GM19239 (cell line): ENCODE data around the gene DNAH8.
"Not testable (repeated sequence)": the region's sequence is repeated elsewhere in the genome, so short reads cannot be mapped to it uniquely, and the experiment has no call there.

Experiments used
- DNase-seq: peaks from one replicate; pipeline ENCODE4 v3.0.0; 2011; ENCODE audit warnings: low spot score; ENCODE audit not compliant: insufficient read length
- FAIRE-seq: peaks from 2 replicates; lab custom pipeline; 2011; peaks lifted over from hg19 to GRCh38; lab: Jason Lieb, UNC

DNAH8 gene

GRCh38 chr6:38827024-38827423 lies 111.9 kb downstream of the DNAH8 start:
- FAIRE-seq (no peak), DNase-seq (no peak)

DNA sequence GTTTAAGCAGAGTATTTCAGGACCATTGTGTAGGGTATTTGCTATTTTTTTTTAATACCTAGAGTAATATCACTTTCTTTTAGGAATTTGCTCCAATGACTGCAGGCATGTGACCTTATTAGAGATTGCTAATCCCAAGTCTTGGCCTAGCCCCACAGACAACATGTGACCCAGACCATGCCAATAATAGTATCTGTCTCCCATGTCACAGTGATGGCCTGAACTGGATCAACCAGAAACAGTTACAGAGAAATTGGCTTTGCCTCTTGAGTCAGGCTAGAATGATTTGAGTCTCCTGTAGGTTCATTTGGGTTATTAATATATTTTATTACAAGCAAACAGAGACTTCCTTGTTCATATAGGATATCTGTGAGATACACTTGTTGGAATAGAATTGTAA lies 116.8 kb downstream of the DNAH8 start:
- no peak for DNase-seq
- FAIRE-seq: no peak

- no peak for DNase-seq
- no peak for FAIRE-seq
Observed at GRCh38 chr6:38833320-38833719, 118.2 kb downstream of the DNAH8 start.

DNA sequence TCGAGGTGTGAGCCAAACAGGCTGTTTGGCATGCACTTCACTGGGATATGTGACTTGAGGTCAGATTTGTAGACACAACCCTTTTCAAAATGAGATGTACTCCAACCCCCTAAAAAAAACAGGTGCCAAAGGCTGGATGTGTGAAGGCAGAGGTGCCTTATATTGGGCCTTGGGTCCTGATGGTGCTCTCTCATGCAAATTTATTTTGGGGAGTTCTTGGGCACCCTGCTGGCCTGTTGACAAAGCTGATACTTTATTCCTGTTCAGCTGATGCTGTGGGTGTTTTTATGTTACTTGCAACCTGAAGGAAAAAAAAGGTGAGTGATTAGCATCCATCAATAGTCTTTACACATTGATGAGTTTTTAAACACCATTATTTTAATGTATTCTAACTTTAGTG lies 121.5 kb downstream of the DNAH8 start:
- FAIRE-seq (no peak), DNase-seq (no peak)

GRCh38 chr6:38837101-38837500 lies 122.0 kb downstream of the DNAH8 start:
- DNase-seq (no peak), FAIRE-seq (no peak)

GRCh38 chr6:38843798-38844197 lies 128.7 kb downstream of the DNAH8 start:
- FAIRE-seq (no peak), DNase-seq (no peak)

- DNase-seq (no peak), FAIRE-seq (no peak)
Observed at GRCh38 chr6:38845931-38846330, 130.8 kb downstream of the DNAH8 start.

GRCh38 chr6:38846361-38846760 lies 131.2 kb downstream of the DNAH8 start:
- DNase-seq (no peak), FAIRE-seq (no peak)

- FAIRE-seq (no peak), DNase-seq (no peak)
Observed at GRCh38 chr6:38846844-38847243, 131.7 kb downstream of the DNAH8 start.

- FAIRE-seq (no peak), DNase-seq (no peak)
Observed at GRCh38 chr6:38847497-38847896, 132.4 kb downstream of the DNAH8 start.

- DNase-seq (no peak), FAIRE-seq (no peak)
Observed at GRCh38 chr6:38848760-38849159, 133.6 kb downstream of the DNAH8 start.

DNA sequence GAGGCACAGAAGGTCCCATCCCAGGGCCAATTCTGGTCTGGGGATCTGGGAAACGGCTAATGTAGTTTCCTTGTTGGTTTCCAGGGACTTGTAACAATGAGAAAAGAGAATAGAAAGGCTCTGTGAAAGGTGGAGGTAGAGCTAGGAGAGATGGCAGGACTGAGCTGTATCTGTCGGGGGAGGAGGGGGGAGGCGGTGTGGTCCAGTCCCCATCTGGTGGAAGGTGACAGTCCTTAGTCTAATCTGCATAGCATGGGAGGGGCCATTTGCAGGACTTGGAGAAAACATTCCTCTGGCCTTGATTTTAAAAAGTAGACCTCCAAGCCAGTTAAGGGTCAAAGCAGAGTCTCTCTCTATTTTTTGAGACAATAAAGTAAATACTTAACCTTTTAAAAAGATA lies 137.1 kb downstream of the DNAH8 start:
- FAIRE-seq (no peak), DNase-seq (no peak)

- DNase-seq (no peak), FAIRE-seq (no peak)
Observed at GRCh38 chr6:38853236-38853635, 138.1 kb downstream of the DNAH8 start.

DNA sequence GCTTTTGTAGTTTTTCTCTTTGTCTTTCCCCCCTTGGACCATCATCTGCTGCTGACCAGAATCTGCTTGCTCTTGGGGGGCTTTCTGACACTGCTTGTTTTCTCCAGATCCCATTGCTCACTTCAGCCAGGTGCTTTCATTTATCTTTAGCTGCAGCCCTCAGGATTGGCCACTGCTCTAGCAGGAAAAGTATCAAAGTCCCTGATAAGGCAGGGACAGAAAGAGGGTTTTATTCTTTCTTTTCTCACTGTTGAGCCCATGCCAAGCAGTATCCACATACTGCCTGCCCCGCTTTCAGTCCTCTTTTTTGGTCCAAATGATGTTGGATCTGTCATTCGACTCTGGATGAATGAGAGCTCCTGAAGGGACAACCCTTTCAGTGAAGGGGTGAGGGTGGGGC lies 141.4 kb downstream of the DNAH8 start:
- FAIRE-seq (no peak), DNase-seq (no peak)

DNA sequence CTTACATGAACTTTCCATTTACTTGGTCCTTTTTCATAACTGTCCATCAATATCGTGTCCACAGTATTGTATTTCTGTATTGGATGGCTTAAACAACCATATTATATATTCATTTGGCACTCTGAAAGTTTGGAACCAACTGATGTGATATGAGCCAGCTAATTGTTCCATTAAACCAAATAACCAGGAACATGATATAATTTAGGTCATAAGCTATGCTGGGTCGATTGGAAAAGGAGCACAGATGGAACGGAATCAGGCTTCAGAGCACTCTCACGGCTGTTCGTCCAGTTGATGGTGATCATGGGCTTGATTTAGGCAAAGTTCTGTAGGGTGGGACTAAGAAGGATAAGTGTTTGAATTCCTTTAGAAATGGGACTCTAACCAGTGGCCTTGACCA lies 142.7 kb downstream of the DNAH8 start:
- DNase-seq: no peak
- FAIRE-seq: no peak

- FAIRE-seq (no peak), DNase-seq (no peak)
Observed at GRCh38 chr6:38860041-38860440, 144.9 kb downstream of the DNAH8 start.

- DNase-seq: no peak
- peak; percentile 53 for FAIRE-seq
Observed at GRCh38 chr6:38861926-38862401, 146.9 kb downstream of the DNAH8 start.

DNA sequence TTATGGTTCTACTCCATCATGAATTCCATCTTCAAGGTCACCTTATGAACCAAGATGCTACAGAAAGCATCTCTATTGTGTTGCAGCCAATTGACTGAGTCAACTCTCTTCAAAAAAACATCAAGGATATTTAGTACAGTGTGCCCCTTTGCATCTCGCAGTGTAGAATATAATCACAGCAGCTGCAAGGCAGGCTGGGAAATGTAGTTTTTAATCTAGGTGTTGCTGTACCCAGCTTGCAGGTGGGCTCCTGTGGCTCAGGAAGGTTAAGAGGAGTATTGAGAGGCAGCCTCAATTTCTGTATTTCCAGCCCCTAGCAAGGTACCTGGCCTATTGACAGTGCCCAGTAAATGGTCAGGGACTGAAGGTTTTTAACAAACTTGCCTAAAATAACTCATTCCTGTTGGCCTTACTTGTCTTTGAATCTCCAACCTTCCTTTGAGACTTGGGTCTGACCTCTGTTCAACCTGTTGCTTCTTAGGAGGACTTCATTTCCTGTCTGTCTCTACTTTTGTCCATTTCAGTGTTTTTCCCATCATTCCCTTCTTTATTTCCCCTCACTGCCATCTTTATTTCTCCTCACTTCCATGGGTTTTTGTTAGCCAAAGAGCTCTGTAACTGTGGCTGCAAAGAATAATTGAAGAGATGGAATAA lies 150.5 kb downstream of the DNAH8 start:
- FAIRE-seq: no peak

GRCh38 chr6:38867726-38868125 lies 152.6 kb downstream of the DNAH8 start:
- DNase-seq (no peak), FAIRE-seq (no peak)

More for the DNA sequence above, 150.5 kb downstream of the DNAH8 start:
- no peak for DNase-seq

GRCh38 chr6:38871741-38872568 lies 156.8 kb downstream of the DNAH8 start:
- FAIRE-seq (peak; percentile 92), DNase-seq (peak; percentile 40)

GRCh38 chr6:38873001-38873400 lies 157.9 kb downstream of the DNAH8 start:
- no peak for DNase-seq
- FAIRE-seq: no peak

DNA sequence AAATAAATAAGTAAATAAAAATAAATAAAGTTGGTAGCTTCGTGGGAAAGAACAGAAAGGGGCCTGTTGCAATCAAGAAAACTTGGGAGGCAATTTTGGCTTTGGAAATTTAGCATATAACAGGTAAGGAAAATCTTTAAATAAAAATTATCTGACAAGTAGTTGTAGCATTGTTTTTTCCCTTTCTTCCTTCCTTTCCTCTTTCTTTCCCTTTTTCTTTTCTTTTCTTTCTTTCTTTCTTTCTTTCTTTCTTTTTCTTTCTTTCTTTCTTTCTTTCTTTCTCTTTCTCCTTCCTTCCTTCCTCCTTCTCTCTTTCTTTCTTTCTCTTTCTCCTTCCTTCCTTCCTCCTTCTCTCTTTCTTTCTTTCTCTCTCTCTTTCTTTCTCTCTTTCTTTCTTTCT lies 158.7 kb downstream of the DNAH8 start:
- FAIRE-seq, DNase-seq: not testable (repeated sequence)
